Activated CD4-positive, alpha-beta T cell treated with anti-CD3 and anti-CD28 coated beads for 4 hours (primary cell): ENCODE measurements around the gene ATP9B.

Source experiments
- DNase-seq, 2 donors: peaks; one replicate each; pipeline ENCODE4 v3.0.0-alpha.2; 2020

The ATP9B gene, protein sequence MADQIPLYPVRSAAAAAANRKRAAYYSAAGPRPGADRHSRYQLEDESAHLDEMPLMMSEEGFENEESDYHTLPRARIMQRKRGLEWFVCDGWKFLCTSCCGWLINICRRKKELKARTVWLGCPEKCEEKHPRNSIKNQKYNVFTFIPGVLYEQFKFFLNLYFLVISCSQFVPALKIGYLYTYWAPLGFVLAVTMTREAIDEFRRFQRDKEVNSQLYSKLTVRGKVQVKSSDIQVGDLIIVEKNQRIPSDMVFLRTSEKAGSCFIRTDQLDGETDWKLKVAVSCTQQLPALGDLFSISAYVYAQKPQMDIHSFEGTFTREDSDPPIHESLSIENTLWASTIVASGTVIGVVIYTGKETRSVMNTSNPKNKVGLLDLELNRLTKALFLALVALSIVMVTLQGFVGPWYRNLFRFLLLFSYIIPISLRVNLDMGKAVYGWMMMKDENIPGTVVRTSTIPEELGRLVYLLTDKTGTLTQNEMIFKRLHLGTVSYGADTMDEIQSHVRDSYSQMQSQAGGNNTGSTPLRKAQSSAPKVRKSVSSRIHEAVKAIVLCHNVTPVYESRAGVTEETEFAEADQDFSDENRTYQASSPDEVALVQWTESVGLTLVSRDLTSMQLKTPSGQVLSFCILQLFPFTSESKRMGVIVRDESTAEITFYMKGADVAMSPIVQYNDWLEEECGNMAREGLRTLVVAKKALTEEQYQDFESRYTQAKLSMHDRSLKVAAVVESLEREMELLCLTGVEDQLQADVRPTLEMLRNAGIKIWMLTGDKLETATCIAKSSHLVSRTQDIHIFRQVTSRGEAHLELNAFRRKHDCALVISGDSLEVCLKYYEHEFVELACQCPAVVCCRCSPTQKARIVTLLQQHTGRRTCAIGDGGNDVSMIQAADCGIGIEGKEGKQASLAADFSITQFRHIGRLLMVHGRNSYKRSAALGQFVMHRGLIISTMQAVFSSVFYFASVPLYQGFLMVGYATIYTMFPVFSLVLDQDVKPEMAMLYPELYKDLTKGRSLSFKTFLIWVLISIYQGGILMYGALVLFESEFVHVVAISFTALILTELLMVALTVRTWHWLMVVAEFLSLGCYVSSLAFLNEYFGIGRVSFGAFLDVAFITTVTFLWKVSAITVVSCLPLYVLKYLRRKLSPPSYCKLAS

DNA sequence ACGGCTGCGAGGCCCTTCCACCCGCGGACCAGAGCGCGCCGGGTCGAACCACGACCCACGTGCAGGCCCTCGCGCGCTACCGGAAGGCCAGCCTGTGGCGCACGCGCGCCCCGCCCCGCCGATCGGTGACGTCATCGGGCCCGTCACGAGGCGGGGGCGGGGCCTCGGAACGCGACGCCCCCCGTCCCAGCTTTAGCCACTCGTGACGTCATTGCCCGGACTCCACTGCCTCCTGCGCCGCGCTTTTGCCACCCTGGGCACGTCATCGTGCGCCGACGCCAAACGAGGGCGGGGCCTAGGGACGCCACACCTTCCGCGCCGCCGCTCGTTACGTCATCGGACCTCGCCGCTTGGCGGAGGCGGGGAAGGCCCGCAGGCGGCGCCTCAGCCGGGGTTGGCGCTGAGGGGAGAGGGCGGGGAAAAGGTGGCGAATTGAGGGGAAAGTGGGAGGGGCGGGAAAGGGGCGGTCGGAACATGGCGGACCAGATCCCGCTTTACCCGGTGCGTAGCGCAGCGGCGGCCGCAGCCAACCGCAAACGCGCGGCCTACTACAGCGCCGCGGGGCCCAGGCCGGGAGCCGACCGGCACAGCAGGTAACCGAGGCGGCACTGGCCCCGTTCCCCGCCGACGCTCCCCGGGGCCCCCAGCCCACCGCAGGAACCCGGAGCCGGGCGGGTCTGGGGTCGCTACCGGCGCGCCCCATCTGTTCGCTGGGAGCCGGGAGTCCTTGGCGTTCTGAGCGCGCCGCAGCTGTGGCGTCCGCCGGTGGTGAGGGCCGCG is at the start of gene ATP9B:
ATP9B (plus strand) TSS at position 458 of the 780 bp plus-strand sequence; CDS start at position 475, 17 bp downstream.
- peak; percentile 99 to 100 for DNase-seq

DNA sequence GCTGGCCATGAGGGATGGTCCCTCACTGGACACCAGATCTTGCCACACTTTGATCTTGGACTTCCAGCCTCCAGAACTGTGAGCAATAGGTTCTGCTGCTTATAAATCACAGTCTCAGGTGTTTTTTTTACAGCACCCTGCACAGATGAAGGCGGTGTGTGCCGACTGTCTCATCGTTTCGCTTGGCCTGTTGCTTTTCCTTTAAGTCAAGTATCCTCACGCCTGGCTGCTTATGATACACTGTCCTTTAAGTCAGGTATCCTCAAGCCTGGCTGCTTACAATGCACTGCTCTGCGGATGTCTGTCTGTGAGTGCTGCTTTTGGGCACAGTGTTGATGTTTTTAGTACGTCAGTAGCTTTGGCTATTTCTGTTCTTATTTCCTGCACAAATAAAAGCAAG is 49.3 kb upstream of the ATP9B start:
- DNase-seq = no peak

DNA sequence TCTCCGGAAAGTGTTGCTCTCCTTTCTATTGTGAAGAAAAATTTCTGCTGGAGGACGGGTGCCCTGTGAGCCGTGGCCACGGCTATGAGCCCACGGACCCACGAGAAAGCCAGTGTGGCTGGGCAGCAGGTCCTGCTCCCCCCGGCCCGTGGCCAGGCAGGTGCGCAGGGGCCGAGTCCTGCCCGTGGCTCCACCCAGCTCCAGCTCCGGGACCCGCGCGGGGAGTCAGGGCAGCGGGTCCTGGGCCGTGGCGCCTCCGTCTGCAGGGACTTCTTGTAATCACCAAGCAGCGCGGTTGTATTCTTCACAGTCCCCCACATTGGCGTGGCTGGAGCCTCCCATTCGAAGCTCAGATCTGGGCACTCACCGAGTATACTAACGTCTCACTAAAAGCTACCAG is 46.6 kb upstream of the ATP9B start:
- no peak for DNase-seq

DNA sequence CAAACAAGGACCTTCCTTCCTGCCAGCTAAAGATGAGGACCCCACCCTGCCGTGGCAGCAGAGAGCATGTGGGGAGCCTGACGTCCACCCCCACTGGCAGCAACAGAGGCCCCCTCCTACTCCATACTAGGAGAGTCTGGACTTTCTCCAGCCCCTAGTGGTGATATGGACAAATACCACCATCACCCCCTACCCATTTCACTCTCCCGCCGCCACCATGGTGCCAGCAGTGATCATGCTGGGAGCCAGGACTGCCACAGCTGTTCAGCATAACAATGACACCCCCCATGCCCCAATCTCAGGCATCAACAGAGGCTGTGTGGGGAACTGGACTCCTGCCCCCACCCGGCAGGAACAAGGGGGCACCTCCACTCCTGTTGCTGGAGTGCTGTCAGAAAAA is 42.7 kb upstream of the ATP9B start:
- no peak for DNase-seq

DNA sequence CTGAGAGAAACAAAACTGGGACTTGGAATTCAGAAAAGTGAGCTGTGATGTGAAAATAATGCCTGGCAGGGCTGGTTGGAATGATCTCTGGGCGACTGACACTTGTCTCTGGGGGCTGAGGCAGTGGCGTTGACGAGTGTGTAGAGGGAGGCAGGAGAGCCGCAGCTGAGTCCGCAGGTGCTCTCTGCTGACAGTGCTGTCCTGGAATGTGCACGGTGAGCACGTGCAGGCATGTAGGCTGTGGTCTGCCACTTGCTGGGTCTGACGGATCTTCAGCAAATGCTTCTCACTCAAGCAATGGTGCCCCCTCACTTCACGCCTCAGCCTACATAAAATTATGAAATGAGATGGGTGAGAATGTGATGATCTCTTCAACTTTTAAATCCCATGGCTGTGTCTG is 38.5 kb upstream of the ATP9B start:
- no peak for DNase-seq

DNA sequence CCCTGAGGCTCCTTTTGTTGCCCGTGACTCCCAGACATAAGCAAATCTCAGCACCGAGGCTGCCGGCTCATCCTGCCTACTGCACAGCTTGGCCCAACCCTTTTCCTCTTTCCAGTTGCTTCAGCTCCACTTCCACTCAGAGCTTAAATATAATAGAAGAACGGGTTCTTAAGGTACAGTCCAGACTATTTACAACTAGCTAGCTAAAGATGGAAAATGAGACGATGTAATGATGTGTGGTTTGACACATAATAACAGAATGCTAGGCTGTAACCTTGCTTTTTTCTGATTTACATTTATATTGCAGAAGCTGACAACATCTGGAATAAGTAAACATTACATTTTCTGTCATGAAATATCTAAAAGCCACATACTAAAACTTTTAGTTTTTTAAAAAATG is 26.9 kb upstream of the ATP9B start:
- no peak for DNase-seq

DNA sequence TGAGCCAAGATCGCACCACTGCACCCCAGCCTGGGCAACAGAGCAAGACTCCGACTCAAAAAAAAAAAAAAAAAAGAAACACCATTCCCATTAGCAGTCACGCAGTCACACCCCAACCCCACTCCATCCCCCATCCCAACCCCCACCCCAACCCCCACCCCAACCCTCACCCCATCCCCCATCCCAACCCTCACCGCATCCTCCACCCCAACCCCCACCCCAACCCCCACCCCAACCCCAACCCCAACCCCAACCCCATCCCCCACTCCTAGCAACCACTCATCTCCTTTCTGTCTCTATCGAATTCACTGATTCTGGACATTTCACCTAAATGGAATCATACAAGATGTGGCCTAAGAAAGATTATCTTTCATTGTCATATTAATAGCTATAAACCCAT is 25.9 kb upstream of the ATP9B start:
- DNase-seq = no peak

DNA sequence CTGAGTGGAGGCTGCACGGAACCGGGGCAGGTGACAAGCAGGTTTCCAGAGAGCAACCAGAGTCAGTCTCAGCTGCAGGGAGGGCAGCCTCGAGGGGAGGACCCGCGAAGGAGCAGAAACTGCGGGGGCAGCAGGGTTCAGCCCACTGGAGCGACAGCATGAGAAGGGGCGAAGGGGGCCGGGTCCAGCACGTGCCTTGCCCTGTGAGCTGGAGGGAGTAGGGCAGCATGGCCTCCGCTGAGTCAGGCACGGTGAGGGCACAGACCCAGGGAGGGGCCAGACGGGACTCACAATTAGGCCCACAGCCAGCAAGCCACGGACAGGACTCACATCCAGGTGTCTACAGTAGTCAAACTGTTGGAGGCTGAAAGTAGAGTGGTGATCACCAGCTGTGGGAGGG is 22.7 kb upstream of the ATP9B start:
- DNase-seq = no peak

DNA sequence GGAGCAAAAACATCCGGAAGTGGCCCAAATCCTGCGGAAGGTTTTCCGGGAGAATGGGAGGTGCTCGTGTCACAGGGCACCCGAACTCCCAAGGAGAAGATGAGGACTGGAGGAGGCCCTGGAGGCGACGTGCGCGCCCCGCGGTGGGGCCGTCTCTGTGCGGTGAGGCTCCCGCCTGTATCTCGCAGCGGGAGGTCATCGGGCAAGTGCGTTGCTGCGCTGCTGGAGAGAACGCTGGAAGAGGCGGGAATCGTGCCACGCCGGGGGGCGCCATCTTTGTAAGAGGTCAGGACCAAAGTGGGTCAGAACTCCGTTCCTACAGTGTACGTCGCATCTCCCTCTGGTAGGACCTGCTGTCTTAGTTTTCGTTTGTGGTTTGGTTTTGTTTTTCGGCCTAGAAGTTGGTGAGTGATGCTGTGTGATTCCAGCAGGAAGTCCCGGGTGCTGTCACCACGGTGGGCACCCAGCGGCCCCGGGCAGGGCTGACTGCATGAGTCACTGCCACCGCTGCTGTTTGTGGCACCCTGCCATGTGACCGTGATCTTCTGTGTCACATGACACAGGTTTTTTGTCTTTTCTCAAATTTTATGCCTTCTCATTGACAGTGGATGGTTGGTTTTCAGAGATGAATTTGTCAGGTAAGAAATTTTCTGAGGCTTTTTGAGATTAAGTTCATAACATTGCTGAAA is 21.5 kb upstream of the ATP9B start:
- DNase-seq = no peak

DNA sequence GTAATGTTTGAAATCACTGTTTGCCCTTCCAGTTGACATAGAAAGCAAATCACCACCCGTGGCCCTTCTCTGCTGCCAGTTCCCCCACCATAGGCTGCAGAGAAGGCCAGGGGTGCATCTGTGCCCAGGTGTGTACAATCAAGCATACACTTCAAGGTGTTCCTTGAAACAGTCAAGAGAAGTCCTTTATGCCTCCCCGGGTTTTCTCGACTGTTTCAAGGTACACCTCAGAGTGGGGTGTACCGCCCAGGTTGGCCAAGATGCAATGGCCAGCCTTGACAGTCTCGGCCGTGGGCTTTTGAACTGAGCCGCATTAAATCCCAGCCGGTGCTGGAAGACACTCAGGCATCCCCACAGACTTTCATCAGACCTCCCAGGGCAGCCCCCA is 21.0 kb upstream of the ATP9B start:
- DNase-seq = no peak

DNA sequence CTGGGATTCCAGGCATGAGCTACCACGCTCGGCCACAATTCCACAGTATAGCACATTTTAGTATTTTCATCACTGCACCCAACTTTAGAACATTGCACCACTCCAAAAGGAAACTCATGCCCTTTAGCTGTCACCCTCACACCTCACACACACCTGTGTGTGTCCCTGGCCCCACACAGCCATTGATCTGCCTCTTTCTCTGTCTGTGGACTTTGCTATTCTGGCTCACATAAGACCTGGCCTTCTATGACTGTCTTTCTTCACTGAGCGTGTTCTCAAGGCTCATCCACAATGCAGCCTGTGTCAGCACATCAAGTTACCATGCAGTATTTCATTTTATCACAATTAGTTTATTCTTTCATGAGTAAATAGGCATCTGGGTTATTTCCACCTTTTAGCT is 19.7 kb upstream of the ATP9B start:
- no peak for DNase-seq

DNA sequence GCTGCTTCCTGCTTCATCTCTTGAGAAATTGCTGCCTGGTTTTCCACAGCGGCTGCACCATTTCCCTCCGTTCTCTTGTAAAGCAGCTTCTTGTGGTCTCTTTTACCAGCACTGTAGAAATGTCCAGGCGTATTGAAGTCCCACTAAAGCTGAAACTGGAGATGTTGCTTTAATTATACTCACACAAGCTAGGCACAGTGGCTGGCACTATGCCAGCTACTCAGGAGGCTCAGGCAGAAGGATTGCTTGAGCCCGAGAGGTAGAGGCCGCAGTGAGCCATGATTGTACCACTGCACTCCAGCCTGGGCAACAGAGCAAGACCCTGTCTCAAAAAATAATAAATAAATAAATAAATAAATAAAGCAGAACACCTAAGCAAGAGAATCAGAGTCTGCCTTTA is 19.2 kb upstream of the ATP9B start:
- DNase-seq = no peak

DNA sequence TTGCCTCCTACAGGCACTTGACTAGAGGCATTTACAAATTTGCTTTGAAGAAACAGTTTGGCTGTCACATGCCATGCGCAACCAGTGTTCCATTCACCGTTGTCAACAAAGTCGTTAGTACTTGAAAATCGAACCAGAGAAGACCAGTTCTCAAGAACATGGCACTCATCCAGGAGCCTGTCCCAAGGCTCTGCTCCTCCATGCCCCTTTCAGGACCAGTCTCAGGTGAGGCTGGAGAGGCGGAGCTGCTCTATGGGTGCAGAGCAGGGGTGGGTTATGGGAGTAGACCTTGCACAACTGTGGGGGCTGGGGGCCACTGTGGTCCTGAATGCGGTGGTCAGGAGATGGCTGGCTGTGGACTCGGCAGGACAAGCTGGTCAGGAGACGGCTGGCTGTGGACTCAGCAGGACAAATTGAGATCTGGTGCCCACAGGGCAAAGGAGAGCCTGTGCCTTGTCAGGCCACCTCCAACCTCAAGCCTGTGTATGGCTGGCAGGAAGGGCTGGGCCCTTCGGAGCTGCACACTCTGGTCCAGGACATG is 12.3 kb upstream of the ATP9B start:
- DNase-seq = no peak

DNA sequence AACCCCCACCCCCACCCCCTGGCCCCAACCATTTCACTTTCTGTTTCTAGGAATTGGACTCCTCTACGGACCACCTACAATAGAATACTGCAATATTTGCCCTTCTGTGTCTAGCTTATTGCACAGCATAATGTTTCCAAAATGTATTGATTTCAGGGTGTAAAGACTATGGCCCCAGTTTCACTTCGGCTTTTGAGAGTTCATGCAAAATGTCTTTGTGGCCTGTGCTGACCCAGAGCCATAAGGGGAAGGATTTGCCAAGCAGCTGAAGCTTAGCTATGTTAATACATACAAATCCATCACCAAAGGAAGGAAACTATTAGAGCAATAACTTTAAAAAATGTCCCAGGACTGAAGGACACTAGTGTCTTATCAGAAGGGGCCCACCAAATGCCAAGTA is 11.2 kb upstream of the ATP9B start:
- no peak for DNase-seq

DNA sequence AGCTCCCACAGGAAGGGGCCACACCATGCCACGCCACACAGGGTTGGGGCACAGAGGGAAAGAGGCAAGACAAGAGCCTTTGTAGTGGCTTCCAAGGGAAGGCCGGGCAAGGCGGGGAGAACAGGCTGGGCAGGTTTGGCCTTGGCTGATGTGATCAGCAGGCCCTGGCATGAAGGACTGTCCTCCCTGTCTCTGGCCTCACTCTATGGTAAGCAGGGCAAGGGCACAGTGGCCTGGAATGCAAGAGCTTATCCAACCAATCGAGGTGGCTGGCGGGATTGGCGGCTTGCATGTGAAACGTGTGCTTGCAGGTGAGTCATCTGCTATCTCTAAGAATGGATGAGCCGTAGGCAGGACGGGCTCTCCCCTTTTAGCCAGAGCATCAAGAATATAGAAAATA is 6.4 kb upstream of the ATP9B start:
- DNase-seq = no peak

DNA sequence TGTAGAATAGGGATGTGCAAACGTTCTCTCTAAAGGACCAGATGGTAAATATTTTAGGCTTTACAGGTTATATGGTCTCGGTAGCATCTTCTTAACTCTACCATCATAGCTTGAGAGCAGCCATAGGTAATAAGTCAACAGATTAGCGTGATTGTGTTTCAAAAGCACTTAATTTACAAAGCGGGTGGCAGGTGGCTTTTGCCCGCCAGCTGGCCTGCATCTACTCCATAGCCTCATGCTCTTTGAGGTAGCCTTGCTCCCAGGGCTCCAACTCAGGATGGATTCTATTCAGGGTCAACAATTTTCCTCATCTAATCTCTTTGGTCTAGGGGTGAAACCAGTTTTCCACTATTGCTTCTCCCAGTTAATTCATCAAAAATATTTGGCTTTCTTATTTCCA is 5.0 kb upstream of the ATP9B start:
- DNase-seq = no peak

DNA sequence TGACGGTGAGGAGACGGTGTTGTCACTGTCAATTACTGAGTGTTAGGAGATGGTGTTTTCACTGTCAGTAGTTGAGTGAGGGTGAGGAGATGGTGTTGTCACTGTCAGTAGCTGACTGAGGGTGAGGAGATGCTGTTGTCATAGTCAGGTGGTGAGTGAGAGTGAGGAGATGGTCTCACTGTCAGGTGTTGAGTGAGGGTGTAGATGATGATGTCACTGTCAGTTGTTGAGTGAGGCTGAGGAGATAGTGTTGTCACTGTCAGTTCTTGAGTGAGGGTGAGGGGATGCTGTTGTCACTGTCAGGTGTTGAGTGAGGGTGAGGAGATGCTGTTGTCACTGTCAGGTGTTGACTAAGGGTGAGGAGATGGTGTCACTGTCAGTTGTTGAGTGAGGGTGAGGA is 3.4 kb upstream of the ATP9B start:
- DNase-seq = no peak

DNA sequence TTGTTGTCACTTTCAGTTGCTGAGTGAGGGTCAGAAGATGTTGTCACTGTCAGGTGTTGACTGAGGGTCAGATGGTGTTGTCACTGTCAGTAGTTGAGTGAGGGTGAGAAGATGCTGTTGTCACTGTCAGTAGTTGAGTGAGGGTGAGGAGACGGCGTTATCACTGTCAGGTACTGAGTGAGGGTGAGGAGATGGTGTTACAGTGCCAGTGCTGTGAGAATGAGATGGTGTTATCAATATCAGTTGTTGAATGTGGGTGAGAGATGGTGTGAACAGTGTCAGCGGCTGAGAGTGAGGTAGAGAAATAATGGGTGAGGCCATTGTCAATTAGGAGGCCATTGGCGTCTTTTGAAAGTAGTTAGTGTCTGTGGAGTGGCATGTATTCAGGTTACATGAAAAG is 1.6 kb upstream of the ATP9B start:
- DNase-seq = no peak

DNA sequence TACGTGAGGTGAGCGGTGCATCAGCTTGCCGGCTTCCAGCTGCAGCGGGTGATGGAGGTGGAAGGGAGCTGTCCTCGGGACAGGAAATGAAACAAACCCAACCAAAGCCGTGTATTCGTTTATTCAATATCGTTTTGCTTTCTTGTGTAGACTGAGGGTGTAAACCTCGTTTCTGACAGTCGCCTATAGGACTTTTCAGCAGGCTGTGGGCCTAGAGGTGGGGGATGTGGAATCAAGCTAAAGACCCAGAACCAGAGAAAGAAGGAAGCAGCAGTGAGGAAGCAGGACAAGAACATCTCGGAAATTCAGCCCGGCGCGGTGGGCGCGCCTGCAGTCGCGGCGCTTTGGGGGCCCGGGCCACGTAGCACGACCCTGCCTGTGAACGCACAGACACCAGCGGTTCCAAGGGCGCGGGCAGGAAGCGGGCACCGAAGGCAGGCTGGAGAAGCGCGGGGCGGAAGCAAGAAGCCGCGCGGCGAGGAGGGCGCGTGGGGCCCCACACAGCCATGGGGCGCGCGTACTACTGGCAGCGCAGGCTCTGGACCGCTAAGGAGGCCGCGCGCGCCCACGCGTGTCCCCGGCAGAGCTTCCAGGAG is 755 bp upstream of the ATP9B start:
- DNase-seq = no peak

DNA sequence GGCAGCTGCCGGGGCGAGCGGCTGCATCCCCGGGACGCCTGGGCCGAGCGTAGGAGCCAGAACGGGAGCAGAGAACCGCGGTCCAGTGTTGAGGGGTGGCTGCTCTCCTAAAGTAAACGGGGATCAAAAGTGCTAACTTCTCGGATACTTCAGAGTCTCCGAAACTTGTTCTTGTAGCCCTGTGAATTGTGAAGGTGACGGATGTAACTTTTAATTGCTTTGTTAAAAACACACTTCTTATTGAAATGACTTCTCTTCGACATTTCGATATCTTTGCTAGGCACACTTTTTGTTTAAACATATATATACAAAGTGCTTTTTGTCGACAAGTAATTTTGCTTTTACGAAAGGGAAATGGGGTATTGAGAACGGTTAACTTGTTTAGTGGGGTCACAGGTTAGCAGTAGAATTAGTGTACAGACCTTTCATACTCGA is 540 bp downstream of the ATP9B start:
- no peak for DNase-seq

DNA sequence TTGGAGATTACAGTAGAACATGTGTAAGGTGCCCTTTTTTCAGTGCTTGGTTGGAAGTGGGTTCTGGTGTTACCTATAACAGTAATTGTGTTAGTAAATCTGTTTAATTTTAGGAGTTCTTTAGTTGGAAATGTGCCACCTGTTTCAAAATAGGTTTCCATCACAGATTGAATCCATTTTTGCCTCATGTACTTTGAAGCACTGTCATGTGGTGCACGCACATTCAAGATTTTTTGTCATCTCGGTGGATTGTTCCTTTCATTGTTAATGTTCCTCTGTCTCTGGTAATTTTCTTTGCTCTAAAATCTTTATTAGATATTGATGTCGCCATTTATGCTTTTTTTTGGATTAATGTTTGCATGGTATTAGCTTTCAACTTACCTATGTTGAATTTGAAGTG is 1.3 kb downstream of the ATP9B start:
- no peak for DNase-seq

DNA sequence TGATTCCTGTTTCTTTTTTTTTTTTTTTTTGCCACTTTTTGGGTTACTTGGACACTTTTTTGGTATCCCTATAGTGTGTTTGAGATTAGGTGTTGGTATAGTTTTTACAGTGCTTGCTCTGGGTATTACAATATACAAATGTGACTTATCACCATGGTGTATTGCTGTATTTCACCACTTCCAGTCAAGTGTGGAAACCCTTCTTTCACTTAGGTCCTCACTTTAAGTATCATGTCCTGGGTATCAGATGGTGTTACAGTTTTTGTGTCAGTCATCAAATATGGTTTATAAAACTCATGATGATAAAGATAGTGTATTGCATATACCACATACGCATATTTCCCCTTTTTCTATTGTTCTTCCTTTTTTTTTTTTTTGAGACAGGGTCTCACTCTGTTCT is 1.8 kb downstream of the ATP9B start:
- DNase-seq = no peak
